Measurements from ENCODE around the gene RNF112.
"Not testable (repeated sequence)": the region's sequence is repeated elsewhere in the genome, so short reads cannot be mapped to it uniquely, and the experiment has no call there.

The RNF112 gene

DNA sequence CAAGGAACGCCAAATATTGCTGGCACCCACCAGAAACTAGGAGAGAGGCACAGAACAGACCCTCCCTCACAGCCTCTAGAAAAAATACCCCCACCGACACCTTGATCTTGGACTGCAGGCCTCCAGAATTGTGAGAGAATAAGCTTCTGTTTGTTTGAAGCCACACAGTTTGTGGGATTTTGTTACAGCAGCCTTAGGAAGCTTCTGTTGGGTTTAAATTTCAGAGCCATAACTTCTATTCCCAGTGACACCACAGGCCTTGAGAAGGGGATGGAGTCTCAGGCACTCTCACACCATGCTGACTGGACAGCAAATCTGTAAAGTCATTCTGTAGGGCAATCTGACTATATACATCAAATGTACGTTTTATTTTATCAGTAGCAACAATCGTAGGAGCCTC is 38.6 kb downstream of the RNF112 start:
- no peak for DNase-seq

DNA sequence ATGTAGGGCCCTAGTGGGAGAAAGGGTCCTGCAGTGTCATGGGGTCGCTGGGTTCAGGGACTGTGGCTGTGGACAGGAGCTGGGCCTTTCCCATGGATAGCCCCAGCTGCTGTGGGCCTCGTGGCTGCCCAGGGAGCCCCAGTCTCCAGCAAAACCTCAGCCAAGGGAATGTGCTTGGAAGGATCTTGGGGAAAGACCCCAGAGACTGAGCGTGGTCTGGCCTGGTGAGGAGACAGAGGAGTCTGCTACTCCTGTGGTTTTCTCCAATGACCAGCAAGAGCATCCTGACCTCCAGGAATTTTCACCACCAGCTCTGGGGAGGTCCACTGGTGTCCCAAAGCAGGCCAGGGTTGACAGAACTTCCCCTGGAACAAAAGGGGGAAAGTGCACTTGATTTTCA is 42.3 kb downstream of the RNF112 start:
- DNase-seq, result no peak

DNA sequence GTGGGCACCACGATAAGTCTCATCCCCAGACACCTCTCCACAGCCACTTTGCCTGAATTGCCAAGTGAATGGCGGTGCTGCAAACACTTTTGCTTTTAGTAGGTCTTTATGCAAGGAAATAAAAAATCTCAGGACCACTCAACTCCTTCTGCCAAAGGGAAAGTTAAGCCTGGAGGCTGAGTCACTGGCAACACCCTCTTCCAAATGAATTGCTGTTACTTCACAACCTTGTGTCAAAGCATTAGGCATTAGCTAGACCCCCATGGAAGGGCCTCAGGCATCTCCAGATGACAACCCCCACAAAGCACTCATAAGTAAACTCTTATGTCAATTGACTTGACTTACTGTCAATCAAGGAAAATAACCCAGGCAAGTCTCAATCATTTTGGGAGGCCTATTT is 43.0 kb downstream of the RNF112 start:
- no peak for DNase-seq

- no peak for DNase-seq
These were observed 45.2 kb downstream of the RNF112 start for GRCh38 chr17:19456016-19456927.

DNA sequence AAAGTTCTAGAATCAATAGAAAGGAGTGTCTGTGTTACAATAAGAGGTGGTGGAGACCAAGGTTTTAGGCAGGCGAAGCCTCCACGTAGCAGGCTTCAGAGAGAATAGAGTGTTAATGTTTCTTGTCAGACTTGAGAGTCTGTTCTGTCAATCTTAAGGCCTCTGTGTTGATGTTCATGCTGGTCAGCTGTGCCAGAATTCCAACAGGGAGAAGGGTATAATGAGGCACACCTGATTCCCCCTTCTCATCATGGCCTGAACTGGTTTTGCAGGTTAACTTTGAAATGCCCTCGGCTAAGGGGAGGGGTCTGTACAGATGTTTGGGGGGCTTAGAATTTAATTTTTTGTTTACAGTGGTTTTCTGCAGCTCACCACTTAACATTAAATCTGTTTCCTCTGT is 46.0 kb downstream of the RNF112 start:
- no peak for DNase-seq

DNA sequence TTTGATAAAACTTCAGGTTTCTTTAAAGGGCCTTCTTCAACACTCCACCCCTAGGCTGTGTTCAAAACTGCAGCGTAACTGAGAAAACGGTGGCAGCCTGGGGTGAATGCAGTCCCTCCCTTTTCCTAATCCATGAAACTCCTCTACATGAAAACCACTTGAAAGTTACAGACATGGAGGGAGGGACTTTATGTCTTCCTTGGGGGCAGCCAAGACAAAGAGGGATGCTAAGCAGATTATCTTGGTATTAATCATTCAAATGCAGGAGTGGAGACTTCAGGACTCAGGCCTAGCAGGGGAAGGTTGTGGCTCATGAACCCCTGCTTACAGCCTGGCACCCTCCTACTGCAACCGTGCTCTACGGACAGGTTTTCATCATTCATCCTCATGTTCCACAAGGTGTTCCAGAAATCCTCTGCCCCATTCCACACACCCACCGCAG is 46.8 kb downstream of the RNF112 start:
- DNase-seq, result no peak

DNA sequence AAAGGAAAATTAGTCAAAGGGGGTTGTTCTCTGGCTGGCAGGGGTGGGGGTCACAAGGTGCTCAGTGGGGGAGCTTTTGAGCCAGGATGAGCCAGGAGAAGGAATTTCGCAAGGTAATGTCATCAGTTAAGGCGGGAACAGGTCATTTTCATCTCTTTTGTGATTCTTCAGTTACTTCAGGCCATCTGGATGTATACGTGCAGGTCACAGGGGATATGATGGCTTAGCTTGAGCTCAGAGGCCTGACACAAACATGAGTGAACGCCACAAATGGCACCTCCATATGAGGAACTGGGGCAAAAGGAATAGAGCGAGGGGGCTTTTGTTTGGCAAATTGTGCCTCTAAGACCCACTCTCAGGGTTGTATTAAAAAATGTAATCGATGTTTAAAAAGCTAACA is 47.4 kb downstream of the RNF112 start:
- DNase-seq, result not testable (repeated sequence)

DNA sequence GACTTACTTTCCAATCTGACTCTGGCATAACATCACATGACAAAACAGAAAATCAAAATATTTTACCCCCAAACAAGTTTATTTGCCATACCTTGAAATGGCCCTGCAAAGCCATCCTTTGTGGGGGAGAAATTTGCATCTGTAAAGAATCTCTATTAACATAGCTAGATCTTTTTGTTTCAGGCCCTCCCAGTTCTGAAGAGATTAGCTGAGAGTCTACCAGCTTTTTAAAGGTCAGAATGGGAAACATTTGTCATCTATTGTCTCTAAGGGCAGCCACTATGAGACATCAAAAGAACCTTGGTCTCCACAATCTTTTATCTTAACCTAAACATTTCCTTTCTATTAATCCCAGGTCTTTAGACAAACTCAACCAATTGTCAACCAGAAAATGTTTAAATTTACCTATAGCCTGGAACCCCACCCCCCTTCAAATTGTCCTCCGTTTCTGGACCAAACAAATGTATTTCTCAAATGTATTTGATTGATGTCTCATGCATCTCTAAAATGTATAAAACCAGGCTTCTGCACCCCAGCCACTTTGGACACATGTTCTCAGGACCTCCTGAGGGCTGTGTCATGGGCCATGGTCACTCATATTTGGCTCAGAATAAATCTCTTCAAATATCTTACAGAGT is 48.1 kb downstream of the RNF112 start:
- DNase-seq, result not testable (repeated sequence)

DNA sequence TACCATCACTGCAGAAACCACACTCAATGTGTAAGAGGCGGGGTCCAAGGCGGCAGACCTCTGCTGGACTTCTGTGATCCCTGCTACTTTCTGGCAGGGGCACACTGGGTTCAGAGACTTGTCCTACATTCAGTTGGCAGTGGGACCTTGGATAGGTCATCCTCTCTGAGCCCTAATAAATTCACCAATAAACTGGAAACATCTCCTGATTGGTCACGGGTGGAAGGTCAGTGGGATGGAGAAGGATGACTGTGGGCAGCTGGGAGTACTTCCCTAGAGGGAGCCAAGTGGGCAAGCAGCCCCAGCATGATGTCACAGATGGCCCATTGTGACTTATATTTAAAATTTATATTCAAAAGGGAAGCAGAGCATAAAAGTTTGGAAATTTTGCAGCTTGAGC is 49.7 kb downstream of the RNF112 start:
- no peak for DNase-seq

DNA sequence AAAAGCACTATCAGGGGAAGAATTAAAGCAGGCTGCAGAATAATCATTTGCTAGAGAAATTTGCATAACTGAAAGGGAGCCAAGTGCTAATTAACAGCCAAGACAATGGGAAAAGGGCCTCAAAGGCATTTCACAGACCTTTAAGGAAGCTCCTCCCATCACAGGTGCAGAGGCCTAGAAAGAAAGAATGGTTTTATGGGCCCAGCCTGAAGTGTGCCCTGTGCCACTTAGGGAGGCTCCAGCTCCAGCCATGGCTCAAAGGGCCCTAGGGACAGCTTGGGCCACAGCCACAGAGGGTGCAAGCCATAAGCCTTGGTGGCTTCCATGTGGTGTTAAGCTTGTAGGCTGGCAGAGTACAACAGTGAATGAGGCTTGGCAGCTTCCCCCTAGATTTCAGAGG is 50.1 kb downstream of the RNF112 start:
- no peak for DNase-seq

- DNase-seq, result no peak
These were observed 50.6 kb downstream of the RNF112 start for GRCh38 chr17:19461681-19462080.

DNA sequence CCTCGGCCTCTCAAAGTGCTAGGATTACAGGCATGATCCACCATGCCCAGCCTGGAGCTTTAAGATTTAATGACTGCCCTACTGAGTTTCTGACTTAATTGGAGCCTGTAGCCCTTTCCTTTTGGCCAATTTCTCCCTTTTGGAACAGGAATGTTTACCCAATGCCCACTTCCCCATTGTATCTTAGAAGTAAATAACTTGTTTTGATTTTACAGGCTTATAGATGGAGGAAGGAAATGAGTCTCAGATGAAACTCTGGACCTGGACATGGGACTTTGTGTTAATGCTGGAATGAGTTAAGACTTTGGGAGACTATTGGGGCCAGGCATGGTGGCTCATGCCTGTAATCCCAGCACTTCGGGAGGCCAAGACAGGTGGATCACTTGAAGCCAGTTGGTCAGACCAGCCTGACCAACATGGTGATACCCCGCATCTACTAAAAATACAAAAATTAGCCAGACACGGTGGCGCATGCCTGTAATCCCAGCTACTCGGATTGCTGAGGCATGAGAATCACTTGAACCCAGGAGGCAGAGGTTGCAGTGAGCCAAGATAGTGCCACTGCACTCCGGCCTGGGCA is 51.5 kb downstream of the RNF112 start:
- DNase-seq, result not testable (repeated sequence)

- DNase-seq, result no peak
These were observed 53.3 kb downstream of the RNF112 start for GRCh38 chr17:19464031-19465026.
